Middle frontal gyrus (tissue), 1 donor: ENCODE measurements around the gene CNTNAP5.

Experiments used
- DNase-seq: peaks from one replicate; pipeline ENCODE4 v3.0.0-alpha.2; 2015; ENCODE audit warnings: low spot score; ENCODE audit errors: extremely low spot score

Gene CNTNAP5

DNA sequence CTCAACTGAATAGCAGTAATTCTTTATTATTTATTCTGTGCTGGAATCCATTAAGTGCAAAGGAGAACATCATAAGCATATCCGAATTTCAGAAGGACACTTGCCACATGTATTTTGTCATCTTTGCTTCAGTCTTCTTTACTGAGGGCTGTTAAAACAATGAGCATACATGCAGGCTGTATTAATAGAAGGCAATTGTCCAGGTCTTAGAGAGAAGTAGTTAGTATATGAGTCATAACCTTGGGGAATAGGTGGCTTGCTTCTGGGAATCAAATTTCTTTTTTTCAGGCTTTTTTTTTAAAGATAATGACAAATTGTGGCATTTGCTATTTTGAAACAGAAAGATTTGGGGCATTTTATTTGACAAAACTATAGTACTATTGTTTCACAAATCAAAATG lies 773.5 kb downstream of the CNTNAP5 start:
- DNase-seq: no peak

DNA sequence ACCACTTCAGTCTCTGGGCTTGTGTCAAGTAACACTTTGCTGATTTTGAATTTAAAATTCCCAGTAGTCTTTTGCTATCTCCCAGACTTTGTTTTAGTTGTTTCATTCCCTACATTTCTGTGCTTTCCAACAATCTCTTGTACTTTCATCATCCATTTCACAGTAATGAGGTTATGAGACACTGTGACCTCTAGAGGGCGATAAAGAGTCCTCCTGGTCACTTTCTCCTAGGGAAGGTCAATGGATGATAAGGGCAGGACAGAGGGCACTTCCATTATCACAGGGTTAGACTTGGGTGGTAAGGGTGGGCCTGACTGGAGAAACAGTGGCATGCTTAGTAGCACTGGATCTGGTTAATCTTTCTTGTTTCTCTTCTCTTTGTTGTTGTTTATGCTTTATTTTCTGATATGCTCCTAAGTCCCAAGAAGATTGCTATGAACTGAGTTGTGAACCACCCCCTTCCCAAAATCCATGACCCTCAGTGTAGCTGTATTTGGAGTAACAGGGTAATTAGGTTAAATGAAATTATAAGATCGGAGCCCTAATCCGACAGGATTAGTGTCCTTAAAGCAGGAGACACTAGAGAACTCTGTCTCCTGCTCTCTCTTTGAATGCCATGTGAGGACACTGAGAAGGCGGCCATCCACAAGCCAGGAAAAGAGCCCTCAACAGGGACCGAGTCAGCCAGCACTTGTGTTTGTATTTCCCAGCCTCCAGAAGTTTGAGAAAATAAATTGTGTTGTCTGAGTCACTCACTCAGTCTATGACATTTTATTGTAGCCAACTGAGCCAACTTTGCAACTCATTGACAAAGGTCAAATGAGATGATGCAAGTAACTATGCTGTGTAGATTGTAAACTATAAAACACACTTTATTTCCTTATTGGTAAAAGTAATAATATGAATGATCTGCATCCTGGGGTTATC lies 779.2 kb downstream of the CNTNAP5 start:
- no peak for DNase-seq

DNA sequence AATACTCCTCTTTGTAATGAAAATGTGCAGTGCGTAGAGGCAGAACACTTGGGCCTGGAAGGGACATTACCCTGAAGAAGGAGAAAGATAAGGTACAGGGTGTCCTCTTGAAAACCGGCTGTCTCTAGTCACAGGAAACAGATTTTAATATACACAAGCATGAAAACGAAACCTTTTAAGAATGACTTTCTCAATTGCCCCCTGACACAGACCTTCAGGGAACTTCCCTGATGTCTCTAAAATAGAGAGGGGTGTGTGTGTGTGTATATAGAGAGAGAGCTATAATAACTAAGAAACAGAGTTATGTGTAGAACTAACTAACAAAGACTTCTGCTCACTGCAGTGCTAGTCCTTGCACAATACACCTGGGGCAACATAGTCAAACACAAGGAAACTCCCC lies 780.0 kb downstream of the CNTNAP5 start:
- no peak for DNase-seq

DNA sequence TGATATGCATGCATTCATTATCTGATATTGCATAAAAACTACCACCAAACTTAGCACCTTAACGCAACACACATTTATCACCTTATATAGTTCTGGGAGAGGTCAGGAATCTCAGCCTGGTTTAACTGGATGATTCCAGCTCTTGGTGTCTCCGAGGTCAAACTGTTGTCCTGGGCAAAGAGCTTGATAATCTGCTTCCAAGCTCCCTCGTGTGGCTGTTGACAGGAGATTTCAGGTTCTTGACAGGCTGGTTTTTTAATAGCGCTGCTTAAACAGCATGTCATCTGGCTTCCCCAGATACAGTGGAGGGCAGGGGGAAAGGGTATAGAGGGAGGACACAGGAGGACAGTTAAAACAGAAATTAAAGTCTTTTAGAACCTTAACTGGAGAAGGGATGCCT lies 785.0 kb downstream of the CNTNAP5 start:
- DNase-seq: no peak

DNA sequence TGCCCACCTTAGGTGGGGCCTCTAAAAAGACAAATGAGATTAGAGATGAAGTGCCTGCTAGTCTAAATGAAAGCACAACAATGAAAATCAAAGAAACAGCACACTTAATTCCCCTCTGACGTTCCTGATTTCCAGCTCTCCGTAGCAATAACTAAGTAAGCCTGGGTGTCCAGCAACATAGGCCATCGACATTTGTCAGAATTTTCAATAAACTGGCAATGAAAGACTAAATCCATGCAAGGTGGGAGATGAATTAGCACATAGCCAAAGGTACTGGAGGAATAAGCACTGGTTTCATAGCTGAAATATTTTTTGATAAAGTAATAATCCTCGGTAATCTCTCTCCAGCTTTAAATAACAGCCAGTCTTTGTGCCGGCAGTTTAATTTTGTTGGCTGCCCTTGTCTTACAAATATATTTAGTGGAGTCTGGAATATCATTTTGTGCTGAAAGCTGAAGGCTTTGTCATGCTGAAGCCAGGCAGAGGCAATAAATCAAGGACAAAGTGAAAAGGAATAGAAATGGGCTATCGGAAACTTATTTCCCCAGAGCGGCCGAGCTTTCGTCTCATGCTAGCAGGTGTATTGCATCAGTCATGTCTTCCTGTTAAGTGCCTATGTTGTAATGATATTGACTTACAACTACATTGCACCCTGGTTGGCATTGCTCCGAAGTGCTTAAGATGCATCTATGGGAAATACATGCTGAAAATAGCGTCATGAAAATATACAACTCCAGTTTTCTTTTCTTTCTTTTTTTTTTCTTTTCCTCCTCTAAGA lies 790.1 kb downstream of the CNTNAP5 start:
- no peak for DNase-seq

DNA sequence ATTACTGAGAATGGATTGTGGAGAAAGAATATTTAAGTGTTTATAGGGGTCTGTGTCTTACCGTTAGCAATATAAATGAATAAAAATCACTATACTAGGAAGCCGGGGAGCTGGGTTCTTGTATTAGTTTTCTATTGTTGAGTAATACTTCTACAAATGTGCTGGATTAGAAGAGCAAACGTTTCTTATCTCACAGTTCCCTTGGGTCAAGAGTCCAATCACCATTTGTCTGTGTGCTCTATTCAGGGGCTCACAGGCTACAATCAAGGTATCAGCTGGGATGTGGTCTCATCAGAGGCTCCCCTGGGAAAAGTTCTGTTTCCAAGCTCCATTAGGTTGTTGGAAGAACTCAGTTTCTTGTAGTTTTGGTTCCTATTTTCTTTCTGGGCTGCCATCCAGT lies 790.9 kb downstream of the CNTNAP5 start:
- DNase-seq: no peak

DNA sequence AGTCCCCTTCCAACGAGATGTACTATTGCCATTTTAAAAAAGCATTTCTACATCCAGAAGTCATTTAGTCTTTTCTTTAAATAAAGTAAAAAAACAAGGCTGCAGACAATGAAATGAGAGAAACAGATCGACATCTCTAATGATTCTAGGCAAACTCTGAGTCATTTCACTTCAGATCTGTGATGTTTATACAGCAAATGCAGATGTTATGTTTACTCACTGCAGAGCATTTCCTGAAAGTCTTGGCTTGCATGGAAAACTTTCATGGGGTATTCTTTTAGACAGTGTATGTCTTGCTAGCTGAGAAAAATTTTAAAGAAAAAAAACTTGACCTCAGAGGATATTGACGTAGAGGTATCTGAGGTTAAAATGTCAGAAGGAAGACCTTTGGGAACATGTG lies 797.4 kb downstream of the CNTNAP5 start:
- DNase-seq: no peak

DNA sequence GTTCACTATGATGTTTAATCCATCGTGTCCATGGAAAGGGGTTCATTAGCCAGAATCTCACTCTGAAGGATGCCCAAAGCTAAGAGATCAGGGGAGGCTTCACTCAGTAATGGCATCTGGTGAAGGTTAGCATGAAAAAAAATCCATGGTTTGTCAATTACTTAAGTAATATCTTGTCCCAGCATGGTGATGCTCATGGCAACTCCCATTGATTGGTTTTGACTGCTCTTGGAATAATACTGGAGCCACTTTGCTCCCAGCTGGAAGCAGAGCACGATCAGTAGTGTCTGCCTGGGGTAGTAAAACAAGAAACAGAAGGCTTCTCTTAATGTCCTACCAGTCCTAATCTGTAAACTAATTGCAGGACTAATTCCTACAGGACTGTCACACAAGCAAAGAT lies 799.4 kb downstream of the CNTNAP5 start:
- DNase-seq: no peak

DNA sequence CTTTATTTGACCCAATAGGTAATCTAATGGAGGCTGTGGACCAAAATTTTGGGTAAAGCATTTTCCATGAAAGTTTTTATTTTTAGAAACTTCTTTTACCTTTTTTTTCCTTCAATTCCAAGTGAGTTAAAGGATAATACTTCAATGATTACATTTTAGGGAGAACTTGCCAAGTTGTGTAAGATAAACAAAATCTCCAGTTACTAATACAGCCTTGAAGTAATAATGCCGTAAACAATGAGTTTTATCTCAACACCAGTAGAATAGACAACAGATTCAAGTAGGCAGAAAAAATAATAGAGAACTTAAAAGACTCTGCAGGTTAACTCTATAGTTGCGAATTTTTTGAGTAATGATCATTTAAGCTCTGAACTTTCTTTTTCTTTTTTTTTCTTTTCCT lies 807.4 kb downstream of the CNTNAP5 start:
- no peak for DNase-seq

DNA sequence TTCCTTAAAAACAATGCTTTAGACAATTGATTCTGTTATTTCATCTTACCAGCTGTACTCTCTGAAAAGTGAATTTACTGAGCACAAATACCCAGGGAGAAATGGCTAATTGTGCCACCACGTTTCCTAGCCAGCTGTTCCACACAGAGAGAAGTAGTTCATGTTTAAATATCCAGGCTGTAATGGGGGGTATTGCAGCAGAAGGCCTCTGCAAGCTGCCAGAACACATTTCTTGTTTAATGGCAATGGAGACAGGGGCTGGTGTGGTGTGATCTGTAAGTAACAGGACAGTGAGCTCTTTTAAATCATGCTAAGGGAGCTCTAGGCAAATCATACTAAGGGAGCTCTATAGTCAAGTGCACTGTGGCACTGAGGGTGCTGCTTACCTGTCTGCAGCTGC lies 809.2 kb downstream of the CNTNAP5 start:
- DNase-seq: no peak

DNA sequence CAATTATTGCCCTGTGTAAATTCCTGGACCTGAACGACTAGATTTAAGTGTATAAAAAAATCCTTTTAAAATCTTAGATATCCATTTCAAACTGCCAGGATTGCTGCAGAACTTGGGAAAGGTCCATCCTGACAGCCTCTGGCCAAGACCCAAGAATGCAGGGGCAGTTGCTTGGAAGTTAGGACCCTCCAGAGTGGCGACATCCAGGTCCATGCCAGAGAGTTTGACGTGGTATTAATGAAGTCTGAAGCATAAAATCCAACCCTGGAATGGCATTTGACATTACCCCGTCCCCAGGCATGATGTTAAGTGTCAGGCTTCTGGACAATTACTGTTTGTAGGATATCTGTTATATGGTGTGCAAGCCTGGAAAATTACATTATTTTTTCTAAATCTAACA lies 810.2 kb downstream of the CNTNAP5 start:
- DNase-seq: no peak

DNA sequence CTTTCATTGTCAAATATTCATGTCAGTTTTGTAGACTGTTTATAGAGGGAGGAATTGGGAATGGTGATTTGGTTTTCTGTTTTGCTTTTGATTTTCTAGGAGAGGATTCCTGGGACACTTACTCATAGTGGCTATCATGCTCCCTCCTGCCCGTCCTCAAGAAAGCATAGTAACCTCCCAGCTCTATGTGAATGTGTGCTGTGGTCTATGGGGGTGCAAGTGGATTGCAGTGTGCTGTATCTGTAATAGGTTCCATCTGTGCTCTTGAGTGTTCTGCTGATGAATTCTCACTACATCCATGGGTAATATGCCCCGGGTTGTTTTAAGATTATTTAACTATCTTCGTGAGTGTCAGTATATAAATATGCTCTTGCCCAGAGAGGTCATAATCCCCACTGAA lies 811.3 kb downstream of the CNTNAP5 start:
- DNase-seq: no peak

DNA sequence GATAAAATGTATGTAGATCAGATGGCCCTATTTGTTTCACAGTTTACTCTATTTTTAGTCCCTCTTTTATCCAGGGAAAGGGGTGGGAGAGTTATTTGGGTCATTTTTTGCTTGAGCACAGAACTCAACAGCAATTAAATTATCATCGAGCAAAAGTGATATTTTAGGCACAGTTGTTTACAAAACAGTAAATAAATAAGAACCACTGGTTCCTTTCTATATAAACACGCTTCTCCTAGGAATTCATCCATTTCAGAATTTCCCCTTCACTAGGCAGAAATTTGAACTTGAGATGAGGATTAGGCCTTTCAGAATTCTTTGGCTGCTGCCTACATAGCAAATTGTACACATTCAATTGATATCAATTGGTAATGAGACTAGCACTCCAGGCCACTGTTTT lies 812.4 kb downstream of the CNTNAP5 start:
- no peak for DNase-seq

DNA sequence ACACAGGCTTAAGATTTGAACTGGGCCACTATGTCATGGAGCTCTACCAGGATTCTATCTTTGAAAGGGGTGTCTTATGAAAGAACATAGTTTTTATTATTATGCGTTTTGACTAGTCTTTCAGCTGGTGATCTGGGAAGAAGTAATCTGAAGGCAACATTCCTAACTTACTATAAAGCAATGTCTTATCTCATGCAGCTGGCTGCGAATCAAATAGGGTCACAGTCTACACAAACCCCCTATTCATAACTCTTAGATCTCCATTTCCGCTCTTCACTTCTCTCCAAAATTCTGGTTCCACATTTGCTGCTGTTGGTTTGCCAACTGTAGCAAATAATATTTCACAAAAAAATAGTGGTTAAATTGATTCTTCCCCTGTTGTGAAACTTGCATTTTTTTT lies 813.3 kb downstream of the CNTNAP5 start:
- DNase-seq: no peak

DNA sequence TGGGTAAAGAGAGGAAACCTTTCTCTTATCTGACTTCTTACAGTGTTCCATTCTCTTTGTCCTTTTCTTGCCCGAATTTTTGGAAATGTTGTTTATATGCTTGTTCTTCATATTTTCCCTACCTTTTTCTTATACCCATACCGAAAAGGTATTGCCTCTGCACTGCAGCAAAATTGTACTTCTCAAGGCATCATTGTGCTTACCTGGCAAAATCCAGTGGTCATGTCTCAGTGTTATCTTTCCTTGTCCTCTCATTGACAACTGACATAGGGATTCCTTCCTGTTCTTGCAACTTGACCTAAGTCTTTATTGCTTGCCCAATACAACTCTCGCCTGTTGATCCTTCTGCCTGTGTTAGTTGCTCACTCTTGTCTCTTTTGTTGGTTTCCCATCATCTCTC lies 842.2 kb downstream of the CNTNAP5 start:
- DNase-seq: no peak

DNA sequence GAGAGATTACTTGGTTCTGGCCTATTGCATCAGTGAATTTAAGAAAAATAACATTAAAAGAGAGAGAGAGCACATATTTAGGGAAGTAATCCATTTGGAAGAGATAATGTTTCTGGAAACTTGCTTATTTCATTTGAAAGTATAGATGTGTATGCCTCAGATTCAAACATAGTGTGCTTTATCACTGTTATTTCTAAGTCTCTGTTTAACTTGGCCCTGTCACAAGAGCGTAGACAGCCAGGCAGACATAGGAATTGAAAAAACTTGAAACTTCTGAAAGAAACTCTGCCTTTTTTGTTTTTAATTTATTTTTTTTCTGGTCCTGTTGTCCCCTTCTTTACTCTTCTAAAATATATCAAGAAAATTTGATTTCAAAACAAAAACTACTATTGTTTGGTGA lies 849.1 kb downstream of the CNTNAP5 start:
- no peak for DNase-seq

DNA sequence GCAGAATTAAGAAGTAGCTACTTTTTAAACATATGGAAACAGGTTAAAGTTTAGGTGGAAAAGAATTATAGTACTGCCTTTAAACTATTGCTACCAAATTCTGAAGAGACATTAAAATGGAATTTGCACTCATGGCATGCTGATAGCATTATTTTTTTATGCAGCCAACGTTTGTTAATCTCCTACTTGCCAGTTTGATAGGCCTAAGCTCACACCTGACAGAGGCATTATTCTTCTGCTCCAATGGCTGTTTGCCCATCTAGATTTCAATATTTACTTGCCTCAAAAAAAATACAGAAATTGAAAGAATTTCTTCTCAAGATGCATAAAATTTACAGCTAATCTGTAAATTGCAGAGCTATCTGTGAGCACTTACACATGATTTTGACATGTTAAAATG lies 849.6 kb downstream of the CNTNAP5 start:
- DNase-seq: no peak

DNA sequence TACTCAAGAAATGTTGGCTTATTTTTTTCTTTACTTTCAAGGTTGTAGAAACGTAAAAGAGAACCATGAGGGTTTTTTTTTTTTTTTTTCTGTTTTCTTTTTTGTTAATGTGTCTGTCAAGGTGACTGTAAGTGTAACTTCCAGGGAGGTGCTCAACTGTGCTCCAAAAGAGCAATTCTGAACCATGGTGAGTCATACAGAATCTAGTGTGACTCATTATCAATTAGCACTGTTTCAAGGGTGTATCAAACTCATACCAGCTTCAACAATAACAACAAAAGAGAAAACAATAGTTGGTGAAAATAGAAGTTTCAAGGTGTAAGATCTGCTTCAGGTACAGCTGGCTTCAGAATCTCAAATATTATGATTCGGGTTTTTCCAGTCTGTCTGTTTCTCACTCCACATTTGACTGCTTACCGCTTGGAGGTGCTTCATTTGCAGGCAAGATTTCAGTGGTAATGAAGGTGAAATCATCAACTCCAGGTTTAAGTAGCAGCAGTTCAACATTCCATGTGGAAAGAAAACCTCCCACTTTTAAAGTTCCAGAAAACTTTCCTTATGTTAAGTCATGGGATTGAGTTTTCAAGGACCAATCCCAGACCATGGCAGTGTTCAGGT lies 850.6 kb downstream of the CNTNAP5 start:
- no peak for DNase-seq

DNA sequence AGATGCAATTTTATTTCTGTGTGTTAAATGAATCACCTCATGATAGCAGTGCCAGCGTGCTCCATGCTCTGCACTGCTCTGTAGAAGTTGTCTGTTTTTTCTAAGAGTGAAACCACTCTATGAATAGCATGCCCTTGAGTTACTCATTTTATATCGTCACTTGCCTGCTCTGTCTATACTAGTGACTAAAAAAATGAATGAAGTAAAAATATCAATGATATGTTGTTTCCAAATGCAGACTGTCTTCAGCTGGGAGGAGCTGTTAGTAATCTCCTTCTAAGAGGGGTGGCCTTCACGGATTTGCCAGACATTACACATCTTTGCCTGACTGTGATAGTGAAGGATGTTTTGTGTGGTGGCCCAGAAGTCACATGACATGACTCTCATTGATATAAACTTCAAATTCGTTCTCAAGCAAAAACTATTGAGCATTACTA lies 852.1 kb downstream of the CNTNAP5 start:
- no peak for DNase-seq

DNA sequence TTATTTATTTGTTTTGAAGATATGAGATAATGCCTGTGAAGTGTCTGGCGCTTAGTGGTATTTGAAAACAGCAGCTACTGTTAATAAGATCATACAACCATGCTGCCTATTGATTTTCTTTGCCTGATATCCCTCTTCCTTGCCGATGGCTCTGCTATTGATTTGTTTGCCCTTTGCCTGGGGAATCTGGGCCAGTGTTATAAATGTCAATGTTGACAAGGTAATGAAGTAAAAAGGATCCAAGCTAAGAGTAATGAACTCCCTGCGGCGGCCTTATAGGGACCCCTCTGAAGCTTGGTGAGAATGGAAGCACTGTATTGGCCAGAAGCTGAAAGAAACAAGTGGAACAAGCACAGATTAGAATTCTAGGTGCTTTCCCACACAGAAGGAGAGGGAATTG lies 854.6 kb downstream of the CNTNAP5 start:
- DNase-seq: no peak

DNA sequence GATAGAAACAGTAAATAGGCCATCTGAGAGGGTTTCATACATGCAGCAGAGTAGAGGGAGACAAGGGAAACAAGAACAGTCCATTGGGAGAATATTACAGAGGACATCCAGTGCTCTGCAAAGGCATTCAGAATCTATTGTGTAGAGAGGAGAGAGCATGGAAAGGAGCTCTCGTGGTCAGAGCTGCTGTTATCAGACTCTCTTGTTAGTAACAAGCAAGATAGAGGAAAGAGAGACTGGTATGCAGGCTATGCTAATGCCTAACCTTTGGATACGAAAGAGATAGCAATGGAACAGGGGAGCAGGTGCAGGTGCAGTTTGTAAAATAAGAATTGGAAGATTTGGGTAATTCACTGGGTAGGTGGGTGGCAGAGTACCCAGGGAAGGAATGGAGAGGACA lies 855.9 kb downstream of the CNTNAP5 start:
- DNase-seq: no peak

DNA sequence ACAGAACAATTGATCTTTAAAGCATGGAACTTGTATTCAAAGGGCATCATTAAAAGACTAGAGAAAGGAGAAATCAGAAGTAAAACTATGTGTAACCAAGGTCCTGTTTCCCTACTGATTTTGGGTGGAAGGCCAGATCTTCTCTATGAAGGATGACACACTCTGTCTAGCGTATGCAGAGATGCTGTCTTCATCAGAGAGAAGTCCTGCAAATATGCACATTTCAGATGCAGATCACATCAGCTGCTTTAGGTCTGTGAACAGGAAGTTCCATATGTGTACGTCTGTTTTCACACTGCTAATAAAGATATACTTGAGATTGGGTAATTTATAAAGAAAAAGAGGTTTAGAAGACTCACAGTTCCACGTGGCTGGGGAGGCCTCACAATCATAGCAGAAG lies 857.3 kb downstream of the CNTNAP5 start:
- no peak for DNase-seq
